Neural crest cell (in vitro differentiated cells): ENCODE measurements around the gene NUDT17. TPM values are rescaled to one million over a fixed set of nuclear protein-coding genes. Genes with fewer than 3 reads are reported as not detected.
"Not testable (repeated sequence)": the region's sequence is repeated elsewhere in the genome, so short reads cannot be mapped to it uniquely, and the experiment has no call there.

ENCODE experiments used
- DNase-seq: peaks from one replicate; pipeline ENCODE4 v3.0.0; 2021; ENCODE audit warnings: low read depth, mixed read lengths, low spot score
- H3K27ac Mint-ChIP-seq: one replicate; pipeline ENCODE4 v1.8.0; 2021; ENCODE audit warnings: mild to moderate bottlenecking, mixed read lengths; ENCODE audit not compliant: unreplicated experiment
- H3K27me3 Mint-ChIP-seq: 2 replicates; pipeline ENCODE4 v1.8.0; 2021; ENCODE audit warnings: low read depth, mild to moderate bottlenecking, mixed read lengths
- H3K36me3 Mint-ChIP-seq: 2 replicates; pipeline ENCODE4 v1.8.0; 2021; ENCODE audit warnings: low read depth, mild to moderate bottlenecking, mixed read lengths
- H3K4me1 Mint-ChIP-seq: 2 replicates; pipeline ENCODE4 v1.8.0; 2021; ENCODE audit warnings: mixed read lengths
- H3K4me3 Mint-ChIP-seq: one replicate; pipeline ENCODE4 v1.8.0; 2021; ENCODE audit warnings: mild to moderate bottlenecking, mixed read lengths
- H3K9me3 Mint-ChIP-seq: 2 replicates; pipeline ENCODE4 v1.8.0; 2021; ENCODE audit warnings: mixed read lengths
- total RNA-seq: library from RNA; stranded (reverse); gene quantifications from 2 replicates; pipeline ENCODE4 v1.2.1, GENCODE V29; 2021
- TF ChIP-seq, protein P1 (sequence below): fragments of 200-600 bp; sonication (generic); conservative IDR thresholded peaks from 2 replicates; pipeline ENCODE4 v1.5.0; 2021; ENCODE audit warnings: antibody characterized with exemption, mild to moderate bottlenecking

The NUDT17 gene
- total RNA-seq, 1 donor from 2014 or later = 4.5 TPM

DNA sequence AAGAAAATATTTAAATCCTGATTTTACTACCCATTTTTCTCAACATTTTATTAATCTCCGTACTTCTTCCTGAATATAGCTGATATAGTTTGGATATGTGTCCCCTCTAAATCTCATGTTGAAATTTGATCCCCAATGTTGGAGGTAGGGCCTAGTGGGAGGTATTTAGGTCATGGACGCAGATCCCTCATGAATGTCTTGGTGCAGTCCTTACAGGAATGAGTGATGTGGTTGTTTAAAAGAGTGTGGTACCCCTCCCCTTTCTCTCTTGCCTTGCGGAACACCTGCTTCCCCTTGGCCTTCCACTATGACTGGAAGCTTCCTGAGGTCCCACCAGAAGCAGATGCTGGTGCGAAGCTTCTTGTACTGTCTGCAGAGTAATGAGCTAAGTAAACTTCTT is 39.0 kb upstream of the NUDT17 start:
- Mint-ChIP-seq H3K27me3 (no peaks in the 10 kb centered on the region), H3K4me3 (no peak overlapping the region), H3K27ac (no peak overlapping the region), H3K36me3 (peaks cover 3% of the 10 kb centered on the region), H3K9me3 (no peaks in the 10 kb centered on the region), H3K4me1 (peaks cover 16% of the 10 kb centered on the region)
- DNase-seq = no peak
- TF ChIP-seq, protein P1, sequence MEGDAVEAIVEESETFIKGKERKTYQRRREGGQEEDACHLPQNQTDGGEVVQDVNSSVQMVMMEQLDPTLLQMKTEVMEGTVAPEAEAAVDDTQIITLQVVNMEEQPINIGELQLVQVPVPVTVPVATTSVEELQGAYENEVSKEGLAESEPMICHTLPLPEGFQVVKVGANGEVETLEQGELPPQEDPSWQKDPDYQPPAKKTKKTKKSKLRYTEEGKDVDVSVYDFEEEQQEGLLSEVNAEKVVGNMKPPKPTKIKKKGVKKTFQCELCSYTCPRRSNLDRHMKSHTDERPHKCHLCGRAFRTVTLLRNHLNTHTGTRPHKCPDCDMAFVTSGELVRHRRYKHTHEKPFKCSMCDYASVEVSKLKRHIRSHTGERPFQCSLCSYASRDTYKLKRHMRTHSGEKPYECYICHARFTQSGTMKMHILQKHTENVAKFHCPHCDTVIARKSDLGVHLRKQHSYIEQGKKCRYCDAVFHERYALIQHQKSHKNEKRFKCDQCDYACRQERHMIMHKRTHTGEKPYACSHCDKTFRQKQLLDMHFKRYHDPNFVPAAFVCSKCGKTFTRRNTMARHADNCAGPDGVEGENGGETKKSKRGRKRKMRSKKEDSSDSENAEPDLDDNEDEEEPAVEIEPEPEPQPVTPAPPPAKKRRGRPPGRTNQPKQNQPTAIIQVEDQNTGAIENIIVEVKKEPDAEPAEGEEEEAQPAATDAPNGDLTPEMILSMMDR = no peak

DNA sequence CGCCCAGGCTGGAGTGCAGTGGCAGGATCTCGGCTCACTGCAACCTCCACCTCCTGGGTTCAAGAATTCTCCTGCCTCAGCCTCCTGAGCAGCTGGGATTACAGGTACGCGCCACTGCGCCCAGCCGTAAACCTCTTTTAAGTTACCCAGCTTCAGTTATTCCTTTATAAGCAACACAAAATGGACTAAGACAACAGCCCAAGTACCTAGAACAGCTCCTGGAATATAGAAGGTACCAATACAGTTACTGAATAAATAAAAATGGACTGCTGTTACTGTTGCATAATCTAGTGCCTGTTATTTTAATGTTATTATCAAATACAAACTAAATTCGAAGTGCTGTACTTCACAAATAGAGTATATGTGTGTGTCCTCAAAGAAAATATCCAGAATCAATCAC is 38.6 kb upstream of the NUDT17 start:
- no peak for DNase-seq
- Mint-ChIP-seq H3K9me3 (no peaks in the 10 kb centered on the region), H3K27me3 (no peaks in the 10 kb centered on the region), H3K4me3 (no peak overlapping the region), H3K27ac (no peak overlapping the region), H3K4me1 (peaks cover 16% of the 10 kb centered on the region), H3K36me3 (peaks cover 3% of the 10 kb centered on the region)
- TF ChIP-seq, protein P1 = no peak

- not testable (repeated sequence) for H3K27ac Mint-ChIP-seq, H3K27me3 Mint-ChIP-seq, H3K4me3 Mint-ChIP-seq, H3K4me1 Mint-ChIP-seq, DNase-seq, H3K36me3 Mint-ChIP-seq, H3K9me3 Mint-ChIP-seq
Measured at GRCh38 chr1:145812977-145813810, 32.2 kb upstream of the NUDT17 start.

GRCh38 chr1:145818095-145818494 is 27.3 kb upstream of the NUDT17 start:
- DNase-seq, H3K4me3 Mint-ChIP-seq, H3K4me1 Mint-ChIP-seq, H3K27ac Mint-ChIP-seq, H3K36me3 Mint-ChIP-seq, H3K9me3 Mint-ChIP-seq, H3K27me3 Mint-ChIP-seq: not testable (repeated sequence)

DNA sequence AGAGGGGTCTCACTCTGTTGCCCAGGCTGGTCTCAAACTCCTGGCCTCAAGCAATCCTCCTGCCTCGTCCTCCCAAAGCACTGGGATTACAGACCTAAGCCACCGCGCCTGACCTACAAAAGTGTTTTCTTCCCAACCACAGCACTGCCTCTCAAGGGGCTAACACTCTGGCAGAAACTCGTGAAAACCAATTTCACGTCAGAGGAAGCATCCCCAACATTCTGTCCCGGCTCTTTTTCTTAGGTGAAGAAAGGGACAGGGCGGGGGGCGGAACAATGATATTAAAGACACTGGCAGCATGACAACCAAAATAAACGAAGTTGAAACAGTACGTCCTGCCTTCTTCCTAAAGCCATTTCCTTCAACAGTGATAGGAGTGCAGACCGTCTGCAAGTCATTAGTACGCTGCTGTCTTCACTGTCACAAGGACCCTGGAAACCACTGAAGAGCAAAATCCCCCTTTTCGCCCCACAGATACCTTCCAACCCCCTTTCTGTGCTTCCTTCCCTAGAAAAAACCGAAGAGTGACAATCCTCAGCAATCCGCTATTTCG is 22.6 kb upstream of the NUDT17 start:
- H3K27me3 Mint-ChIP-seq, H3K27ac Mint-ChIP-seq, DNase-seq, H3K9me3 Mint-ChIP-seq, H3K4me3 Mint-ChIP-seq, H3K36me3 Mint-ChIP-seq: not testable (repeated sequence)
- peaks cover 21% of the 10 kb centered on the region for H3K4me1 Mint-ChIP-seq

- Mint-ChIP-seq H3K9me3 (no peaks in the 10 kb centered on the region), H3K27ac (peak within 1 kb of the TSS; percentile 100), H3K4me1 (peaks cover 21% of the 10 kb centered on the region), H3K4me3 (peak within 1 kb of the TSS; percentile 99), H3K36me3 (peaks cover 14% of the 10 kb centered on the region), H3K27me3 (no peaks in the 10 kb centered on the region)
- TF ChIP-seq, protein P1 = no peak
- peak; percentile 79 for DNase-seq
Measured at GRCh38 chr1:145823565-145824498, 21.6 kb upstream of the NUDT17 start, which contains the start of the genes POLR3C and RNF115. Gene POLR3C (plus strand): TSS chr1:145824200. CDS start chr1:145825777, 1,577 bp downstream. Gene RNF115 (minus strand): TSS chr1:145824095. CDS start chr1:145823873, 222 bp downstream.
